Motor neuron (in vitro differentiated cells): ENCODE data around the gene CPD. TPM values are rescaled to one million over a fixed set of nuclear protein-coding genes. Genes with fewer than 3 reads are reported as not detected.
"Not testable (repeated sequence)": the region's sequence is repeated elsewhere in the genome, so short reads cannot be mapped to it uniquely, and the experiment has no call there.

Source experiments
- ATAC-seq, 8 experiments: fragments of 200-7000 bp; cut with Tn5 transposase; replicated peaks in 6 of 8; 2 replicates each; pipeline ENCODE4 v1.8.0; 2021; ENCODE audit warnings: mild to moderate bottlenecking in 8 of 8, moderate library complexity in 8 of 8
- H3K27ac ChIP-seq, 2 donors: fragments of 250-450 bp; sonication (Bioruptor Pico); 2 replicates each; pipeline ENCODE4 v1.9.0; 2021; ENCODE audit warnings: antibody characterized with exemption in 2 of 2, mild to moderate bottlenecking in 2 of 2, moderate library complexity in 1 of 2
- H3K4me1 ChIP-seq, 2 donors: fragments of 250-450 bp; sonication (Bioruptor Pico); replicated peaks in 1 of 2; 2 replicates each; pipeline ENCODE4 v1.6.1; 2021; ENCODE audit warnings: antibody characterized with exemption in 2 of 2, mild to moderate bottlenecking in 2 of 2, moderate library complexity in 1 of 2
- H3K4me3 ChIP-seq, 5 donors: fragments of 250-450 bp; sonication (Bioruptor Pico); 2 replicates each; pipeline ENCODE4 v1.9.0; 2021; ENCODE audit warnings: antibody characterized with exemption in 5 of 5, mild to moderate bottlenecking in 5 of 5, moderate library complexity in 4 of 5
- WGBS, 10 experiments: fragments of 450-650 bp; shearing (Covaris generic); methylation state at CpG; one replicate each; pipeline ENCODE4 v1.0.0; 2022; 5-methylcytosine and 5-hydroxymethylcytosine counted together
- in situ Hi-C, 9 experiments: fragments of 400-800 bp; cut with MboI; loops; one replicate each; pipeline ENCODE4 v1.15.0; 2021; ENCODE audit warnings: low sequenced_read_pairs in 9 of 9, low pct_unique_long_range_greater_than_20kb in 2 of 9; ENCODE audit not compliant: unreplicated experiment in 9 of 9
- total RNA-seq, 8 experiments: library from RNA; unstranded; fragments of 300-600 nt; gene quantifications; 2 replicates each; pipeline versions ENCODE4 v1.2.3 to v1.2.4, GENCODE V29; 2022

CPD gene
- 100 to 1,000 TPM in 1 of 8 experiments, 10 to 100 TPM in 7; 20.6 to 142 (median 37.6) TPM for total RNA-seq

DNA sequence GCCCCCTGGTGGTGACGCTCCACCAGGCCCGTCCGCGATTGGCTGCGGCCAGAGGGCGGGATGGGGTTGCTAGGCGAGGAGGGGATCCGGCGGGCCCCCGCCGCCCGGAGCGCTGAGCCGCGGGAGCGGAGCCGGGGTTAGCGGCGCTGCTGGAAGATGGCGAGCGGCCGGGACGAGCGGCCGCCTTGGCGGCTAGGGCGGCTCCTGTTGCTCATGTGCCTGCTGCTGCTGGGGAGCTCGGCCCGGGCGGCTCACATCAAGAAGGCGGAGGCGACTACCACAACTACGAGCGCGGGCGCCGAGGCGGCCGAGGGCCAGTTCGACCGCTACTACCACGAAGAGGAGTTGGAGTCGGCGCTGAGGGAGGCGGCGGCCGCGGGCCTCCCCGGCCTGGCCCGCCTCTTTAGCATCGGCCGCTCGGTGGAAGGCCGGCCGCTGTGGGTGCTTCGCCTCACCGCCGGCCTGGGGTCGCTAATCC is at the start of gene CPD:
TSS of gene CPD (plus strand) at position 103 of the 478 bp plus-strand sequence. CDS start at position 157, 54 bp downstream.
- Histone ChIP-seq H3K27ac (peak within 1 kb of the TSS; percentile 45 to 52), H3K4me1 (peaks cover 17 to 27% of the 10 kb centered on the region in 2 donors), H3K4me3 (peak within 1 kb of the TSS; percentile 70 to 92 (median 79))
- peak; percentile 83 to 97 (median 94) for ATAC-seq
- WGBS, 10 experiments: 0 to 1% methylated on average over 9 to 12 of the region's 59 CpGs; no CpG with 5 or more reads in 8 of the 10 experiments
- in situ Hi-C loops: no loop called here

DNA sequence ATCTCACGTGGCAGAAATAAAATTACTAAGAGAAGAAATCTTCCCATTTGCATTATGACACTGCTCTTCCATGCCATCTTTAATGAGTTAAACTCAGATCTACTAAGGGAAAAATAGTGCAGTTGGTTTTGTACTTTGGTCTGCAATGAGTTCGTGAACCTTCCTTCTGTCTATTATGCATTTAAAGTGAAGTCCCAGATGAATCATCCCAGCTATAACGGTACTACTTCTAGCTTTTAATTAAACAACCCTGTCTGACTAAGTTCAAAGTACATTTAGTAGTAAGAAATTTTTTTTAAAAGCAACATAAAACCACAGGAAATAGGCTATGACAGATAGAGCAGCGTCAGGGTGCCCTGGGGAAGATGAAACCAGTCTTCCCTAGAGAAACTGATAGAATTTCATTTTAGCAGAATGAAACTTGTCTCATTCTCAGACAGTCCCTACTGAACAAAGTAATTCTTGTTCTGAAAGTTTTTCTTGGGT is 46.6 kb upstream of the CPD start:
- Histone ChIP-seq H3K4me1 (no peaks in the 10 kb centered on the region), H3K4me3 (no peak overlapping the region), H3K27ac (no peak overlapping the region)
- in situ Hi-C loops: no loop called here
- ATAC-seq: peak in 2 of 8 experiments; percentile 17 to 26
- WGBS, 10 experiments: 9 to 100% (median 77%) methylated on average over 1 to 4 of the region's 4 CpGs

DNA sequence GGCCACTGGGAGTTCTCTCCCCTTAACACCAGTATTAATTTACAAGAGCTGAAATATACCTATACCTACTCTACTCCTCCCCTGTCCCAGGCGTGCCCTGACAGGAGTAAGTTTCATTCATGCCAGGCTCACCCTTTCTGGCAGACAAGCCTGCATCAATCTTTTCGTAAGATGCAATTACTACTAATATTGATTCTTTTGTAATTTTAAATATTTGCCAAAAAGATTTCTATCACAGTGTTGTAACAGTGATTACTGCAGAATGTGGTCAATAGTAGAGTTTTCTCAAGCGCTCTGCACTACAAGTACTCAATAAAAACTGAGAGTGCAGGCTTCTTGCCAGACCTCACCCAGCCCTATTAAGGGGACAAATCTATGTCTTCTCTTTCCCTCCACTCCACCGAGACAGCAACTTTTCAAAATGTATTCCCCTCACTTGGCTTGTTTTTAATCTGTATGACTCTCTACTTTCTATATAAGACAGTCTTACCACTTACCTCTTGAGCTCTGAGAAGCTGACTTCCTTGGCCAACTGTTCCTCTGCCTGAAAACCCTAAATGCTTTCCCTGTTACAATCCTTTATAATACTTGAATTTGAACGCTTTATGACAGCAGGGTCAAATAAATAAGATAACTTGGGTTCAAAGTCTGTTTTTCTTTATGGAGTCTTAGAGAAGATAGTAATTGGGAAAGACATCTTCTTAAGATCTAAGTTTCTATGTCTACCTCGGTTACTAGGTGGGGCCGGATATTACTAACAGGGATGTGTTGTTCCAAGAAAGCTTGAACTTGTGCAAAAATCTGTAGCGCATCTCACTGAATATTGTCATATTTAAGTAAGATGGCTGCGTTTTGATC is 45.0 kb upstream of the CPD start, which contains the start of gene TMIGD1:
TSS of gene TMIGD1 (minus strand) at position 555 of the 858 bp plus-strand sequence. CDS start 1,924 bp downstream, outside the sequence.
- peak in 2 of 8 experiments; percentile 40 to 60 for ATAC-seq
- H3K4me1 ChIP-seq: no peaks in the 10 kb centered on the region
- 61 to 100% (median 85%) methylated on average over 1 to 9 of the region's 9 CpGs for WGBS, 10 experiments
- in situ Hi-C loops: no loop called here
- no peak within 1 kb of the TSS for H3K4me3 ChIP-seq
- no peak within 1 kb of the TSS for H3K27ac ChIP-seq

DNA sequence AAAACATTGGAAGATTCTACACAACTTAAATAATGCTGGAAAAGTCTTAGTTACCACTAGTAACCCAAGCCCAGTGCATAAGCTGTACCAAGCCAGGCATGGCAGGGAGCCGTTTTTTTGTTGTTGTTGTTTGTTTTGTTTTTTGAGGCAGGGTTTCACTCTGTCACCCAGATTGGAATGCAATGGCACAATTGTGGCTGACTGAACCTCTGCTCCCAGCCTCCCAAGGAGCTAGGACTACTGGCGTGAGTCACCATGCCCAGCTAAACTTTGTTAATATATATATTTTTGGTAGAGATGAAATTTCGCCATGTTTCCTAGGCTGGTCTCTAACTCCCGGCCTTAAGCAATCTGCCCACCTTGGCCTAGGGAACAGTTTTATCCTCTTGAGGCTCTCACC is 44.3 kb upstream of the CPD start:
- no peak overlapping the region for H3K27ac ChIP-seq
- 0 to 100% (median 87%) methylated on average over 1 to 3 of the region's 4 CpGs for WGBS, 10 experiments
- in situ Hi-C loops: no loop called here
- H3K4me1 ChIP-seq: no peaks in the 10 kb centered on the region
- H3K4me3 ChIP-seq: no peak overlapping the region
- no peak for ATAC-seq

DNA sequence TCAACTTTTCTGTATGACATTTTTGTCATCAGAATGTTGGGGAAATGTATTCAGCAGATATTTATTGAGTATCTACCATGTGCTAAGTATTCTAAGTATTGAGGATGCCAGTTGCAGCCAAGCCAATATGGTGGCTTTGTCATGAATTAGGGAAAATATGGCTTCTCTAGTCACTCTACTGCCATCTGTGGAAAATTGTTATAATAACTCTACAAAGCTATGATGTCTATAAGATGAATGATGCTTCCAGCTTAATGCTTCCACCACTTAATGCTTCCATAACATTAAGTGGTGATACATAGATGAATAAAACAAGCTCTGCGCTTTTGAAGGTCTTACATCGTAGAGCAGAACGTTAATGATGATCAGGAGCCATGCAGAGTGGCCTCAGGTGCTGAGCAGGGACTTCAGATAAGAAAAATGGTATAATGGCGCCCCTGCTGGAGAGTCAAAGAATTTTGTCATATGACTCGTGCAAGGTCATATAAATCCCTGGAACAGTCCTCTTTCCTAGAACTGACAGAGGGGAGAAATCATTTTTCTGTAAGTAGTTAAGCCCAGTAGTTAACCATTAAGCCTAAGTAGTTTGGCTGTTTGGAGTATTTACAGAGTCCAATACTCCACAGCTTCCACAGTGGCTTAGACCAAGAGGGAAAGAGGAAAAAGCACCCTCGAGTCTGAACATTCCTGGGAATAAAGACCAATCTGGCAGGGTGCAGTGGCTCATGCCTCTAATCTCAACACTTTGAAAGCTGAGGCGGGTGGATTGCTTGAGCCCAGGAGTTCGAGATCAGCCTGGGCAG is 42.2 kb upstream of the CPD start:
- WGBS, 10 experiments: 8 to 100% (median 56%) methylated on average over 1 to 6 of the region's 8 CpGs; no CpG with 5 or more reads in 1 of the 10 experiments
- Histone ChIP-seq H3K4me3 (no peak overlapping the region), H3K4me1 (peaks cover 0 to 6% of the 10 kb centered on the region in 2 donors), H3K27ac (no peak overlapping the region)
- peak in 4 of 8 experiments; percentile 18 to 63 (median 60) for ATAC-seq
- in situ Hi-C loops: no loop called here

DNA sequence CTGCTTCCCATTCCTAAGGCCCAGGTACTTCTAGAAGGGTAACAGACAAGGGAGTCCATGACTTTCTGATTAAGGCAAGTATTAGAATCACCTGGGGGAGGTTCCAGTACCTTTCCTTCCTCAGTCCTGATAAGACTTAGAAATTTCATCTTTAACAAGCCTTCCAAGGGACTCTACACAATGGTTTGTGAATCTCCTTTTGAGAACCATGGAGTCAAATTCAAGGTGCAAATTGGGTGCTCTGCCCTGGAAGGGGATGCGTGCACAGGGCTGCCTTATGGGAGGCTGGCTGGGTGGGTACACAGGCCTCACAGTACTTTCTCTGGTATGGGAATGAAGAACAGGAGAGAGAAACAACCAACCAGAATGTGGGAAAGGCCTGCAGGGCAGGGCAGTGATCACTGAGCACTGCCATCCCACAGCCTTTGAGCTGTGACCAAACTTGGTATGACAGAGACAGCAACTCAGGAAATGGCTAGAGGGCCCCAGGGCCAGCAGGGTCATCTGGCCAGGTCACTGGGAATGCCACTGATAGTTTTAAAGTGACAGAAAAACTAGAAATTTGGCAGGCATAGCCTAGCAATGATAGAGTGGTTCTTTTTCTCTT is 41.2 kb upstream of the CPD start:
- peaks cover 0 to 6% of the 10 kb centered on the region in 2 donors for H3K4me1 ChIP-seq
- in situ Hi-C loops: no loop called here
- no peak overlapping the region for H3K27ac ChIP-seq
- H3K4me3 ChIP-seq: no peak overlapping the region
- no peak for ATAC-seq
- 86 to 100% (median 94%) methylated on average over 1 of the region's 1 CpG; no CpG with 5 or more reads in 6 of the 10 experiments for WGBS, 10 experiments

DNA sequence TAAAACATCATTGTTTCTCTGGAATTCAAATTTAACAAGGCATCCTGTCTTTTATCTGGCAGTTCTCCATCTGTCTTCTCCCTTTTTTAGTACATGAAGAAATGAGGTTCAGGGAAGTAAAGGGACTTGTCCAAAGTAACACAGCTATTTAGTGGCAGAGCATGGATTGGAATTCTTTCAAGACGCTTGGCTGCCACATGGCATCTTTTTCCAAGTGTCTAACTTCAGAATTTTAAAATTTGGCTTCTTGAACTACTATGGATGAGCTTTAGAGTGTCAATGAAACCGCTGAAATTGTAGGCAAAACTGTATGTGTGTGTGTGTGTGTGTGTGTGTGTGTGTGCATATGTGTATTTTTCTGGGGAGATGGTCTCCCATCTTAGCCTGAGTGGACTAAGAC is 39.6 kb upstream of the CPD start:
- no peak overlapping the region for H3K4me3 ChIP-seq
- in situ Hi-C loops: no loop called here
- H3K27ac ChIP-seq: no peak overlapping the region
- no peak for ATAC-seq
- WGBS, 10 experiments: 18 to 100% (median 85%) methylated on average over 1 to 2 of the region's 2 CpGs; no CpG with 5 or more reads in 2 of the 10 experiments
- peaks cover 1 to 8% of the 10 kb centered on the region in 2 donors for H3K4me1 ChIP-seq

DNA sequence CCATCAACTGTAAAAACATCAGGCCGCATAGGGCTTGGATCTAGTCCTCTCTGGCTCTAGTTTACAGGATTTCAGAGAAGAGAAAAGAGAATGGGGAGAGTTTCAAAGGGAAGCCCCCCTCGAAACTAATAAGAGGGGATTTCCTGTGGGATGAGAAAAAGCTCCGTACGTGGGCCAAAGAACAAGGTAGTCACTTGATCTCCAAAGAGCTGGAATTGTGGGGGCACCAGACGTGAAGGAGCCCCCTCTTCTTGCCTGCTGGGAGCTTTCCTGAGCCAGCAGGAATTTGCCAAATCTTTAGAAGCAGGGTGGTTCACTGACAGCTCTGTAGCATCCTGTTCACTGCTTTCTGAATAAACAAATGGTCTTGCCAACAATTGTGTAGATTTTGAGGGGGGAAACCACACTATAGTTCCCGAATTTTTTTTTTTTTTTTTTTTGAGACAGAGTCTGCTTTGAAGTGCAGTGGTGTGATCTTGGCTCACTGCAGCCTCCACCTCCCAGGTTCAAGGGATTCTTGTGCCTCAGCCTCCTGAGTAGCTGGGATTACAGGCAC is 37.8 kb upstream of the CPD start:
- ATAC-seq: no peak
- in situ Hi-C loops: no loop called here
- Histone ChIP-seq H3K4me1 (peaks cover 9 to 17% of the 10 kb centered on the region in 2 donors), H3K27ac (no peak overlapping the region), H3K4me3 (no peak overlapping the region)
- WGBS, 10 experiments: 29 to 100% (median 40%) methylated on average over 1 to 5 of the region's 6 CpGs; no CpG with 5 or more reads in 2 of the 10 experiments

DNA sequence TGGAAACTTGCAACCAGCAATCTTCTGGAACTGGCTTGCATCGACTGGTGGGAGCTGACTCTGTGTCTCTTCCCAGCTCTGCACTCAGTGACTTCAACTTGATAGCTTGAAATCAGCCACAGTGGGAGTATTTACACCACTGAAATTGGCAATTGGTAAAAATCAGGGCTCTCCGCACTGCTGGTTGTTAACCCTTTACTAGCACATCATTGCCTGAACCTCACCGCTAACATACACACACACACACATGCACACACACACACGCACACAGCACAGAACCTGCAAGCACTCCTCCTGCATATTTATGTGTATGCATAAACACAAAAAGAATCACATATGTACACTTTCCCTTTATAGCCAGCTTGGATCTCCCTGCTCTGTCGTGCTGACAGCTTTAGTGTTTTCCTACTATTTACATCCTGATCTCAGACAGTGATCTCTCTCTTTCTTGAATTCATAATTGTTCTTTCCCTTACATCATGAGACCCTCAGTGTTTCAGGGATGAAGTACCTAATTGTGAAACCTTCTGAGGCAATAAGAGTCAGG is 37.0 kb upstream of the CPD start:
- in situ Hi-C loops: no loop called here
- peak in 1 of 8 experiments; percentile 72 for ATAC-seq
- Histone ChIP-seq H3K27ac (no peak overlapping the region), H3K4me1 (peaks cover 9 to 17% of the 10 kb centered on the region in 2 donors), H3K4me3 (no peak overlapping the region)
- 10 to 100% (median 87%) methylated on average over 1 to 5 of the region's 5 CpGs; no CpG with 5 or more reads in 1 of the 10 experiments for WGBS, 10 experiments

DNA sequence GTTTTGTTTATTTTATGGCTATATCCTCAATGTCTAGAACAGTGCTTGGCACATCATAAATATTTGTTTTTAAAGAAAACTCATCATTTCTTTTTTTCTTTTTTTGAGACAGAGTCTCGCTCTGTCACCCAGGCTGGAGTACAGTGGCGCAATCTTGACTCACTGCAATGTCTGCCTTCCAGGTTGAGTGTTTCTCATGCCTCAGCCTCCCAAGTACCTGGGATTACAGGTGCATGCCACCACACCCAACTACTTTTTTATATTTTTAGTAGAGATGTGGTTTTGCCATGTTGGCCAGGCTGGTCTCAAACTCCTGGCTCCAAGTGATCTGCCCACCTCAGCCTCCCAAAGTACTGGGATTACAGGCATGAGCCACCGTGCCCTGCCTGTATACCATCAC is 35.5 kb upstream of the CPD start:
- H3K4me3 ChIP-seq, in situ Hi-C loops, H3K27ac ChIP-seq, ATAC-seq: not testable (repeated sequence)
- H3K4me1 ChIP-seq: peaks cover 13 to 19% of the 10 kb centered on the region in 2 donors
- 33 to 100% (median 93%) methylated on average over 1 to 3 of the region's 3 CpGs; no CpG with 5 or more reads in 1 of the 10 experiments for WGBS, 10 experiments

DNA sequence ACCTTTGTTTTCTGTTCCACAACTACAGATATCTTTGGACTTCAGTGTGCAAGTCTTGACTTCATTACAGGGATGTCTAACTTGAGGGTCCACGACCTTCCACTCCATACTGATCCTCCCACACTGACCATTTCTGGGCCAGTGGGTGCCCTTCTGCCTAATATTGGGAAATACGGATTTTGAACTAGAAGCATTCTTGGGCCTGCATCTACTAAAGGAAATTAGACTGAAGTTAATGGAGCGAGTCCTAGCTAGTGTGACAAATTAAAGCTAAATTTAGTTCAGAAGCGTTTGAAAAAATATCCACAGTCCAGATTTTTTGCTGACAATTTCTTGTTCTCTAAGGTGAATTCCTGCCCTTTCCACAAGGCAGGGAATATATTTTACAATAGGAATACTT is 34.9 kb upstream of the CPD start:
- ATAC-seq: no peak
- 53 to 100% (median 76%) methylated on average over 1 to 4 of the region's 4 CpGs; no CpG with 5 or more reads in 1 of the 10 experiments for WGBS, 10 experiments
- Histone ChIP-seq H3K4me1 (peaks cover 13 to 19% of the 10 kb centered on the region in 2 donors), H3K27ac (no peak overlapping the region), H3K4me3 (no peak overlapping the region)
- in situ Hi-C loops: no loop called here
